Measurements from ENCODE around the gene SUMO2.
"Not testable (repeated sequence)": the region's sequence is repeated elsewhere in the genome, so short reads cannot be mapped to it uniquely, and the experiment has no call there.

The SUMO2 gene

DNA sequence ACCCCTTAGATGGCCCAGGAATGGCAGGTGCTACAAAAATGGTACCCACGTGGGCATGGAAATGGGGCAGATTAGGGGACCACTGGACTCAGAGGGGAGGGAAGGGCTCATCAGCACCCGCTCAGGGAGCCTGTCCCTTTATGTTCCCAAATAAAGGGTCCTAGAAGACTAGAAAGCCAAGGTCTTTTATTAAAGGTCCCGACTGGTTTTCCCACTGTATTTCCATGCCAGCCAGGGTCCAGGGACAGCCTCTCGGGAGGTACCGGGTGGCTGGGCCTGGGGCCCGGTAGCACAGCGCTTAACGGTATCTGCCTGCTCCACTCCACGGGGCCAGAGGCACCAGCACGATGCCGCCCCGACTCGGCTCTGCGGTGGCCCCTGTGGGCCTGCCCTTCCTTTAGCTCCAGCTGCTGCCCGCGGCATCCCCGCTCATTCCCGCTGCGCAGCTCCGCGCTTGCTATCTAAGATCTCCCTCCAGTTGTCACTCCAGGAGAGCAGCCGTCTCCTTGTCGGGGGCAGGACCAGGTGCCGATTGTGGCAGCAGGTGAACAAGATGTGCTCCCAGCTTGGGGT lies 52.6 kb downstream of the SUMO2 start:
- intact Hi-C loops (cut with DNase I), result no loop called here
- no peak for DNase-seq

DNA sequence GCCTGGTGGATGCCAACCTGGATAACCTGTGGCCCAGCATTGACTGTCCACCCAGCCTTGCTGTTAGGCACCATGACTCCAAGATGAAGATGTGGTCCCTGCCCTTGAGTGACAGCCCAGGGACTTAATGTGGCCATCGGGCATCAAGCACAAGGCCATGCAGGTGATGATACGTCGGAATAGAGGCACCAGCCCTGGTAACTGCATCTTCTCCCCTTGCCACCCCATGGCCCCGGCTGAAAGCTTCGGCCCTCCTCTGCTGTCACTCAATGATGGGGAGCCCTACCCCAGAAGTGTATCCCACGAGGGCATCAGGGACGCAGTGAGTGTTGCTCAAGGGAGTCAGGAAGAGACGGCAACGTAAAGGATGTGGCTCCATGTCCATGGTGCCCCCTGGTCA lies 53.2 kb downstream of the SUMO2 start:
- no peak for DNase-seq
- intact Hi-C loops (cut with DNase I), result no loop called here

DNA sequence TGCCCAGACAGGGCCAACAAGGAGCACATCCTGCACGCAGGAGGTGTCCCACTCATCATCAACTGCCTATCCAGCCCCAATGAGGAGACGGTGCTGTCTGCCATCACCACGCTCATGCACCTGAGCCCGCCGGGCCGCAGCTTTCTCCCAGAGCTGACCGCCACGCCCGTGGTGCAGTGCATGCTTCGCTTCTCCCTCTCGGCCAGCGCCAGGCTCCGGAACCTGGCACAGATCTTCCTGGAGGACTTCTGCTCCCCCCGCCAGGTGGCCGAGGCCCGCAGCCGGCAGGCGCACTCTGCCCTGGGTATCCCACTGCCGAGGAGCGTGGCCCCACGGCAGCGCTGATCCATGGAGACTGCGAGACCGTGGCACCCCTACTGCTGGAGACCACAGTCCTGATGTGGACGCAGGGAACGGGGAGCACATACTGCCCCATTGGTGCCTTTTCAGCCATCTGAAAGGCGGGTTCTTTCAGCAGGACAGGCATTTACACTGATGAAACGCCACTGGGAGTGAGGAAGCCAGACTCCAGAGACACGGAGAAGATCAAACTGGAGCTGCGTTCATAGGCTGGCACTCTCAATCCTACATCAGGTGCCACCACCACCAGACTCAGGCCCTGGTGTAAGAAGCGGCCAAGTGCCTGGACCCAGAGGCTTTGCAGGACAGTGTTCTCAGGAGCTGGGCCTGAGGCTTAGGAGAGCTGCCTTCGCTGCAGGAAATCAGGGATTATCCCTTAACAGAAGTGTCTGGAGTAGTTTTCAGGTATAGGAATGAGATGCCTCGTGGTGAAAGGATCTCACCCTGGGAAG lies 53.9 kb downstream of the SUMO2 start:
- no peak for DNase-seq
- intact Hi-C loops (cut with DNase I), result no loop called here

DNA sequence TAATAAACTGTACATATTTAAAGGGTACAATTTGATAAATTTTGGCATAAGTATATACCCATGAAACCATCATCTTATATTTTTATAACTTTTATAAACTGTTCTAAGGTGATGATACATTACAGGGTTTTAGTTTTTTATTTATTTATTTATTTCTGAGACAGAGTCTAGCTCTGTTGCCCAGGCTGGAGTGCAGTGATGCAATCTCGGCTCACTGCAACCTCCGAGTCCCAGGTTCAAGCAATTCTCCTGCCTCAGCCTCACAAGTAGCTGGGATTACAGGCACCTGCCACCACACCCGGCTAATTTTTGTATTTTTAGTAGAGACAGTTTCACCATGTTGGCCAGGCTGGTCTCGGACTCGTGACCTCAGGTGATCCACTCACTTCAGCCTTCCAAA lies 54.8 kb downstream of the SUMO2 start:
- intact Hi-C loops (cut with DNase I); DNase-seq: not testable (repeated sequence)

DNA sequence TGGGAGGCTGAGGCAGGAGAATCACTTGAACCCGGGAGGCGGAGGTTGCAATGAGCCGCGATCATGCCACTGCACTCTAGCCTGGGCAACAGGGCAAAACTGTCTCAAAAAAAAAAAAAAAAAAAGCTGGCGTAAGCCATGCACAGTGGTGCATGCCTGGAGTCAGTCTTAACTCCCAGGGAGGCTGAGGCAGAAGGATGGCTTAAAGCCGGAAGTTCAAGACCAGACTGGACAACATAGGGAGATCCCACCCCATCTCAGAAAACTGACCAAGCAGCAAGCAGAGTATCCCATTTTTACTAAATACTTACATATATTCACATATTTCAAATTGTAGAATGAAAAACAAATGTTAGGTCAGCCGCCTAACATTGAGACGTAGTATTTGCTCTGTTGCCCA lies 55.8 kb downstream of the SUMO2 start:
- DNase-seq, result no peak
- intact Hi-C loops (cut with DNase I), result no loop called here

DNA sequence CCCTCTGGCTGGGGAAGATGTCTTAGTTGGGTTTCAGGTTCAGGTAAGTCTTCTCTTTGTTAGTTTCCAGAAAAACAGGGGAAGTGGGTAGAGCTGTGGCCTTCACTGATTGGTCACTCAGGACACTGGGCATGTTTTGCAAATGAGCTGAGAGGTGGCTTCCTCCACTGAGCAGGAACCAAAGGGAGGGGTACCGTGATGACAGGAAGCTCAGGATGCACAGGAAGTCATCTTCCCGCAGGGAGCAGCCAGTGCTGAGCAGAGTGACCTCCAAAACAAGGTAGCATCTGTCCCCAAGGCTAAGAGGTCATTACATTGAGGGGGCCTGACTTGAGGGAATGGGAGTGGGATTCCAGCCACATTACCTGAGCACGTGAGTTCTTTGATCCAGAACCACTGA lies 56.8 kb downstream of the SUMO2 start:
- intact Hi-C loops (cut with DNase I), result no loop called here
- DNase-seq, result no peak

DNA sequence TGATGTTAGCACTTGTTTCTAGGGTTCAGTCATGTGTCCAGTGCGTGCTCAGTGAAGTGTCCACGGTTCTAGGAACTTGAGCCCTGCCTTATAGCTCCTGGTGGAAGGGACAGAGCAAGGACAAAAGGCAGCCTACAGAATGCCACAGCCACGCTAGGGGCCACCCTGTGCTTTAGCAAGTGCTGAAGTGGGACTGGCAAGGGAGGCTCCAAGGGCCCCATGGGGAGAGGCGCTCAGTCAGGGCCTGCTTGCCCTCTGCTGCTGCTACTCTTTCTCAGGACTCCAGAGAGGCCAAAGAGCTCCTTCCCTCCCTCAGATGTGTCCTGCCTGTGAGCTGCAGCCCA lies 58.0 kb downstream of the SUMO2 start:
- DNase-seq, result no peak
- intact Hi-C loops (cut with DNase I), result no loop called here

DNA sequence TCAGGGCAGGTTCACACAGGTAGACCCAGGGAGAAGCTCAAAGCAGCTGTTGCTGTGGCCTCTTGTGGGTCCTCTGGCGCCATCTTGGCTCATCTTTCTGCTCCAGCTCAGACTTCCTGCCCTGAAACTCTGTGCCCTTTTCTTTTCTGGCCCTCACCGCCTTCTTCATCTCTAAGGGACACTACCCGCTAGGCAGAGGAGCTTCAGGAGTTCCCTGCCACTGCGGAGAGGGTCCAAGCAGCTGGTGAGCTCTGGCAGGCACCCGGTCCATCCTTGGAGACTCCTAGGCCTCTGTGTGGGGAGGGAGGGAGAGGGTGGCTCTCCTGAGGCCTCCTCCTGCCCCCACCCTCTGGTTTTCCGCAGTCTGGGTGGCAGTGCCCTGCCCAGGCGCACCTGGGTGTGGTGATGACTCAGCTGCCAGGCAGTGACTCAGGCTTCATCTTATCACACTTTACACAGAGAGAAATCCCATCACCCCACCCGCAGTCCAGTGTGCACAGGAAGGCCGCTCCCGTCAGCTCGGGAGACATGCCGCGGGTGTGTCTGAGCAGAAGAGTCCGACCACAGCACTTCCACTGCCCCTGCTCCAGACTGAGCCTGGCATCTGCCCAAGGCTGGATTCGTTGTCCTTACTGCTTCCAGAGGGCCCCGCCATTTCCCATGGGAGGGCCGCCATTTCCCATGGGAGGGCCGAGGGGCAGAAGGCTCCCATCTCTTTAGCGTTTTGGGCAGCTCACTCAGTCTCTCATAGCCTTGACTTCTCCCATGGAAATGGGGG lies 58.5 kb downstream of the SUMO2 start:
- DNase-seq, result peak; percentile 37 to 92 (median 73)
- intact Hi-C loops (cut with DNase I), result no loop called here

DNA sequence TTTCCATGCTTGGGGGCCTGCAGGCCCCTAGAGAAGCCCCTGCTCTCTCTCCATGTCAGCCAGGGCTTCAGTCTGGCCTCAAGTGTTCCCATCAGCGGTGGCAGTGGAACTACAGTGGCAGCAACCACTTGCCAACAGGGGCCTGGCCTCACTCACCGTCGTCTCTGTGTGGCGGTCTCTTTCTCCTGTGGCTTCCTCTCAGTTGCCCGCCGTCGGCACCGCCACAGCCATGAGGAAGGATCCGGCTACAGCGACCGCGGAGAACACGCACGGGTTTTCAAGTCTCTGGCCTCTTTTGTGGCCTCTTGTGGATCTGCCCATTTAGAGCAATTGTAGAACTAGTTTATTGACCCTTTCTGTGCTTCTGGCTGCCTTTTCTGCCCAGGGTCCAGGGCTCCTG lies 64.5 kb downstream of the SUMO2 start:
- intact Hi-C loops (cut with DNase I), result loop anchor here (5.0 to 10.0 kb wide), 2 partner anchors 34 to 86 kb away; partner anchors contain the start of genes JPT1 and NUP85

DNA sequence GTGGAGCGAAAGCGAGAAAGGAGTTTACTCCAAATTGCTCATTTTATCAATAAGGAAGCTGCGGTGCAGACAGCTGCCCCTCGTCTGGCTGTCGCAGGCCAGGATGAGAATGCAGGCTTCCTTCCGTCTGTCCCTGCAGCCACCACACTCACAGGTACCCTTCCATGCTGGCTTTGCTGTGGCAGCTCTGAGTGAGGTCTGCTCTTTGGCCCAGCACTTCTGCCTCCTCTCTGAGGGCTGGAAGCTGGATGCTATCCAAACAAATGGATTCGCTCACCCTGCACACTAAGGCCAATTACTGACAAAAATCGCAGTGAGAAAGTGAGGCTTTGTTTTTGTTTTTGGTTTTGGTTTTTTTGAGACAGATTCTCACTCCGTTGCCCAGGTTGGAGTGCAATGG lies 66.0 kb downstream of the SUMO2 start:
- DNase-seq, result no peak
- intact Hi-C loops (cut with DNase I), result loop anchor here (5.0 to 10.0 kb wide), 2 partner anchors 36 to 88 kb away; partner anchors contain the start of genes JPT1 and NUP85

More for the DNA sequence above, 64.5 kb downstream of the SUMO2 start:
- no peak for DNase-seq

Measured in head of caudate nucleus (tissue), 42 donors.